Stimulated activated CD8-positive, alpha-beta memory T cell treated with anti-CD3 and anti-CD28 coated beads, Interleukin-4, amount 100 ng/mL, for 48 hours (primary cell): ENCODE data around the gene TTC22.

Experiments used
- DNase-seq: peaks from one replicate; pipeline ENCODE4 v3.0.0-alpha.2; 2020

TTC22 gene

GRCh38 chr1:54745274-54745673 is 55.8 kb downstream of the TTC22 start:
- no peak for DNase-seq

DNA sequence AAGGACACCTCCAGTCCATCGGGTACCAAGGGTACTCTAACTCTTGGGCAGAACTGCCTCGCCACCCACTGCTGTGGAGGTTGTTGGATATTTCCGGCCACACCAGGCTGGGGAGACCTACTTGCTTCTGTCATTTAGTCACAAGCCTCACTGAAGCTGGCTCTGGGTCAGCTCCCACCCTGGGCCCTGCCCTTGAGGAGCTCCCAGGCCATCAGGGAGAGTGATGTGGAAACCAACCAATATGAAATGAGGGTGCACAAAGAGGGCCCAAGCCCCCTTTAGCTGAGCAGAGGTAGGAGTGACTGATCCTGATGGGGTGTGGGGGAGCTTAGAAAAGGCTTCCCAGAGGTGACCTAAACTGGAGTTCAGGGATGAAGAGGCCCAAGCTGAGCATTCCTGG is 56.4 kb downstream of the TTC22 start:
- no peak for DNase-seq

DNA sequence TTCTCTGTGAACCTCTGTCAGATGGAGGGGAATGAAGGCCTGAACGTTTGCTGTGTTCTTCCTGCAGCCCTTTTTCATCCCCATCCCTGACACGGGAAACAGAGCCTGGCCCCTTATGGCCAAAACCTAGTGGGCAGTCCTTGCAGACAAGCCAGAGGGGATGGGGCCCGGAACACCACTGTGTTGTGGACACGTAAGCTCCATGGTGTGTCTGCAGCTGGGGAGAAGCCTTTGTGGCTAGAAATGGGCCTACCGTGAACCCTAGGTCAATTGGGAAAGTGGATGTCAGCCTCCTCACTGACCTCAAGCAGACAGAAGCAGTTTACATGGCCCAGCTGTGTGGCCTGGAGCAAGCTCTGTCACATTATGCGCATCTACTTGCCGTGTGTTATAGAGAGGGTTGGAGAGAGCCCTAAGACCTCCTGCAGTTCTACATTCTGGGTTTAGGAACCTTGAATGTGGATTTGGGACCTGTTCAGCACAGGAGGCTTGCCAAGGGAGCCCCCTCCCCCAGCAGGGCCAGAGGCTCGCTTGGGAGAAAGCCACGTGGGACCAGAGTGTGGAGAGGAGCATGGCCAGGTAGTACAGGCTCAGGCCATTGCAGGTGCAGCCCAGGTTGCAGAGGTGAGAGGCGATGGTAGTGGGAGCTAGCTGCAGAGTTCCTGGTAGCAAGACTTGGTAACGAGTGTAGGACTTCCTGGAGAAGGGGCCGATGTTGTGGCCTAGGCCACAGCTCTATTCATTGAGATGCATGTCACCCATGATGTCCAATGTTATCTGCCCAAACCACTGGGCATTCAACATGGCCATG is 57.5 kb downstream of the TTC22 start:
- no peak for DNase-seq

- no peak for DNase-seq
These were observed 58.8 kb downstream of the TTC22 start for GRCh38 chr1:54742282-54742681.

GRCh38 chr1:54741531-54741930 is 59.6 kb downstream of the TTC22 start:
- DNase-seq = no peak

GRCh38 chr1:54738244-54738643 is 62.9 kb downstream of the TTC22 start:
- DNase-seq = no peak

DNA sequence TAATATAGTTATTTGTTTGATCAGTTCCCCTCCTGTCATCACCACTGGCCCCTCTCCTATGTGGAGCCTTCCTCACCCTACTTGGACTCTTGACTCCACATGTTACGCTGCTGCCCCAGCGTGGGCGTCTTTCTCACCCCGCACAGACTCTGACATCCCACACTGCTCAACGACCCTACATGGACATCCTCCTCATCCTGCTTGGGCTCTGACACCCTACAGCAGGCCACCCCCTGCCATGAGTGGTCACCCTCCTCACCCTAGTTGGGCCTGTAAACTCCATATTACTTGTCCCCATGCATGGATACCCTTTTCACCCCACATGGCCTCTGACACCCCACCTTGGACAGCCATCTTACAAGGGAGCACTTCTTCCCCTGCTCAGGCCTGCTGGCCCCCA is 64.4 kb downstream of the TTC22 start:
- no peak for DNase-seq
